ENCODE results near the gene TRAF3IP1.

The TRAF3IP1 gene

DNA sequence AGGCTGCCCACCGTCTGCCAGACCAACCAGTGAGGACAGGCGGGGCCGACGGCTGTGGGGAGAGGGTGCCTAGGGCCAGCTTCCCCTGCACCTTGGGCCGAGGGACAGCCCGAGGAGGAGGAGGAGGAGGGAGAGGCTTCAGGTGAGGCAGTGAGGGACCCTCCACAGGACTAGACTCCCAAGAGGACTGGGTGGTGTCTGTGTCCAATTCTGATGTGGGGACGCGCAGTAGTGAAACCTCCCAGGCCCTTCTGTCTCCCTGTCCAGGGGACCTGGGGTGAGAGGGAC lies 86.6 kb downstream of the TRAF3IP1 start:
- H3K36me3 Mint-ChIP-seq (ENCODE audit: low read depth): no peaks in the 10 kb centered on the region
- H3K9me3 Mint-ChIP-seq: no peaks in the 10 kb centered on the region
- no peaks in the 10 kb centered on the region for H3K4me1 Mint-ChIP-seq (ENCODE audit: low read depth)
- no peak overlapping the region for H3K27ac Mint-ChIP-seq
- H3K4me3 Mint-ChIP-seq: no peak overlapping the region
- no peaks in the 10 kb centered on the region for H3K27me3 Mint-ChIP-seq

DNA sequence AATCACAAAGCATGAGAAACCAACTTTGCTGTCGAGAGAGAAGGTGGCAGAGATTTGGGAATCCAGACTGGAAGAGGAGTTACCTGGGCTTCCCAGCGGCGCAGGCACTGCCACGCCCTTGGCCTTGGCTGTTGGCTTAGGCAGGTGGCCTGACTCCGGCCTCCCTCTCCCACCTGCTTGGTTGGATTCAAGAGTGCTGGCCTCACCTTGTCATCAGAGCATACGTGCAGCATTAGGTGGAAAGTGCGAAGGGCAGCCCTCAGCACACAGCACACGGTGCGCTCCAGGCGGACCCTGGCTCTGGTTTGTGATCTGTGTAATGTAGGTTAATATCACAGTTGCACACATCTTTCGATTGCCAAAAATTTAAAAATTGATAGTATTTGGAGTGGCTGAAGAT lies 87.2 kb downstream of the TRAF3IP1 start:
- Mint-ChIP-seq H3K9me3 (no peaks in the 10 kb centered on the region), H3K36me3 (ENCODE audit: low read depth) (no peaks in the 10 kb centered on the region), H3K4me3 (no peak overlapping the region), H3K27me3 (no peaks in the 10 kb centered on the region), H3K27ac (no peak overlapping the region), H3K4me1 (ENCODE audit: low read depth) (no peaks in the 10 kb centered on the region)

DNA sequence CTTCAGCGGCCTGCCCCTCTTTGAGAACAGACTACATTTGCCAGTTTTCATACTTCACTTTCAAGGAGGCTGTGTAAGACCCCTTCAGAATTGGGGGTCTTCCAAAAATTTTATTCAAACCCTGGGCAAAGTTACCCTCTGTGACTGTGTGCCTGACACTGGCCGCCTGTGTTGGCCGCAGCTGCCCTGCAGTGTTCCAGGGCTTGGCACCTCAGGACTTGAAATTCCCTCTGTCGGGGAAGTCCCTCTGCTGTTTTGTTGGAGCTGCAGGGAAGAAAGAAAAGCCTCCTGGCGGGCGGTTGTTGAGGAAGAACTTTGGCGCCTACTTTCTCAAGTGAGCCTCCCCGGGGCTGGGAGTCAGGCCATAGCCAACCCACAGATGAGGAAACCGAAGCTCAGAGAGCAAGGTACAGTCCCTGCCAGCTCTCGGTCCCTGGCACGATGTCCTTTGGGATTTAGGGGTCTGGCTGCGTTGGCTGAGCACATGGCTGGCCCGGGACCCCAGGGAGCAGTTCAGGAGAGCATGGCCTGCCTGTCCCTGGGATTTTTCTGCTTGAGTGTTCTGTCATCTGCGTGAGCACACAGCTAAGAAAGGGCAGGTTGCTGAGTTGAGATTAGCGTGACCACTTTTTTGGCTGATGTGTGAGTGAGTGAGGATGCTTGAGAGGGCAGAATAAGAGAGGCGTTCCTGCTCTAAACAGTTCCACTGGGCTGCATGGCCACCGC lies 88.5 kb downstream of the TRAF3IP1 start:
- H3K4me1 Mint-ChIP-seq (ENCODE audit: low read depth): no peaks in the 10 kb centered on the region
- H3K9me3 Mint-ChIP-seq: no peaks in the 10 kb centered on the region
- no peaks in the 10 kb centered on the region for H3K27me3 Mint-ChIP-seq
- no peak overlapping the region for H3K27ac Mint-ChIP-seq
- no peak overlapping the region for H3K4me3 Mint-ChIP-seq
- no peaks in the 10 kb centered on the region for H3K36me3 Mint-ChIP-seq (ENCODE audit: low read depth)

DNA sequence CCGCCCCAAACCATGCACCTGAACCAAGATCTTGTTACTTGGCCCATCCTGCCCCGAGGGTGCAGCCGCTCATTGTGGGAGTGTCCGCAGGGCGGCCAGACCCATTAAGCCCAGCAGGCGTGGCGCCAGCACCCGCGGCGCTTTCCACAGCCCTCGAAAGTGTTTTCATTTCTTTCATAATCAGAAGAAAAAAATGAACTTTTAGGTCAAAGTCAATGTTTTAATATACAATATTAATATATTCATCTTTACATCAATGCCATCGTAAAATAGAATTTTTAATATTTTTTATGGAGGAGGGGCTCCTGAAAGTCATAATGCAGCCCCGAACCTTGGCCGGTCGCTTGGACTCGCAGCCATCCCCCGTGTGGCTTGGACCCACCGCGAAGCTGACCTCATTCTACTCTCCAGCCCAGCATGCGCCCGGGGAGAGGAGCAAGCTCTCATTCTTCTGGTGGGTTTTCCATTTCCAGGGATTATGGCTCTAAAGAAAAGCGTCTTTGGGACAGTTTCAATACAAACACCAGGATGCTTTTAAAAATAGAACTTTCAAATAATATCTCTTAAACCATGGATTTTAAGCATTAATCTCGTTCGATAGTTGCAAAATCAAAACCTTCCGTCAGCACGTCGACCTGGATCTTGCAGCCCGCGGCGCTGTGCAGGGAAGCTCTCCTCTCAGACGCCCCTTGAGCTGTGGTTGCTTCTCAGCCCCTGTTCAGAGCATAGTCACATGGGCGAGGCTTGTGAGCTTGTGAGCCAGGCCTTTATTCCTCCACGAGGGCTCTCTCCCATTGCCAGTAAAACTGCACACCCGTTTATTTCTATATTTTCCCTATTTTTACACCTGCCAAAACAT lies 89.3 kb downstream of the TRAF3IP1 start:
- Mint-ChIP-seq H3K4me3 (no peak overlapping the region), H3K9me3 (no peaks in the 10 kb centered on the region), H3K36me3 (ENCODE audit: low read depth) (no peaks in the 10 kb centered on the region), H3K4me1 (ENCODE audit: low read depth) (peaks cover 2% of the 10 kb centered on the region), H3K27ac (no peak overlapping the region), H3K27me3 (no peaks in the 10 kb centered on the region)

DNA sequence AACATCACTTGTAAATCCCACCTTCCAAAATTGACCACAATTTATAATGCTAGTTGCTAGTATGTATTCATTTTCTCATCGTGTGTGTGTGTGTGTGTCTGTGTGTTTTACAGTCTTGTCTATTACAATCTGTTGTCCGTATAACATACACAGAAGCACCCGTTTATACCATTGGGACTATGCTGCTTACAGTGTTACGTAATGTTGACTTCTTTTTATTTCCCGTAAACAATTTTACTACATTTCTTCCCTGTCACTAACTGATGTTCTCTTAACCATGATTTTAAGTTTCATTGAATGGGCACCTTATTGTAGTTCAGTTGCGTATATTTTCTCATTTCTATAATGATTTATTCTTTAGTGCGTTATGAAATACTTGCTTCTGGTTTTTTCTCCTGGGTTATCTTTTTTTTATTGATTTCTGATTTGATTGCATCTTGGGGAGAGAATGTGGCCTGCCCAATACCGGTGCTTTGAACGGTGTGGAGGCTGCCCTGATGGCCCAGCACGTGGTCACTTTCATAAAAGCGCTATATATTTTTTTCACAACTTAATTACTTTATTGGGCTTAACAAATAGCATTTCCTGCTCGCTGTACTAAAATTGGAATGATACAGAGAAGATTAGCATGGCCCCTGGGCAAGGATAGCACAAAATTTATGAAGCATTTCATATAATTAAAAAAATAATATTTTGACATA lies 91.9 kb downstream of the TRAF3IP1 start:
- H3K27me3 Mint-ChIP-seq: no peaks in the 10 kb centered on the region
- H3K4me3 Mint-ChIP-seq: no peak overlapping the region
- peaks cover 8% of the 10 kb centered on the region for H3K4me1 Mint-ChIP-seq (ENCODE audit: low read depth)
- H3K9me3 Mint-ChIP-seq: peaks cover 10% of the 10 kb centered on the region
- H3K27ac Mint-ChIP-seq: no peak overlapping the region
- peaks cover 13% of the 10 kb centered on the region for H3K36me3 Mint-ChIP-seq (ENCODE audit: low read depth)

DNA sequence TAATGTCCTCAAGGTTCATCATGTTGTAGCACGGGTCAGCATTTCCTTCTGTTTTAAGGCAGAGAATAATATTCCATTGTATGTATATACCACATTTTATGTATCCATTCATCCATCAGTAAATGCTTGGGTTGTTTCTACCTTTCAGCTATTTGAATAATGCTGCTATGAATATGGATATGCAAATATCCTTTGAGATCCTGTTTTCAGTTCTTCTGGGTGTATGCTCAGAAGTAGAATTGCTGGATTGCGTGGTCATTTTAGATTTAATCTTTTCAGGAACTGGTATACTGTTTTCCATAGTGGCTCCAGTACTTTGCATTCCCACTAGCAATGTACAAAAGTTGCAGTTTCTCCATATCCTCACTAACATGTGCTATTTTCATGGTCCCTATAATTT lies 93.0 kb downstream of the TRAF3IP1 start:
- Mint-ChIP-seq H3K4me3 (no peak overlapping the region), H3K27ac (no peak overlapping the region), H3K27me3 (no peaks in the 10 kb centered on the region), H3K4me1 (ENCODE audit: low read depth) (peaks cover 8% of the 10 kb centered on the region), H3K9me3 (peaks cover 10% of the 10 kb centered on the region), H3K36me3 (ENCODE audit: low read depth) (peaks cover 13% of the 10 kb centered on the region)

DNA sequence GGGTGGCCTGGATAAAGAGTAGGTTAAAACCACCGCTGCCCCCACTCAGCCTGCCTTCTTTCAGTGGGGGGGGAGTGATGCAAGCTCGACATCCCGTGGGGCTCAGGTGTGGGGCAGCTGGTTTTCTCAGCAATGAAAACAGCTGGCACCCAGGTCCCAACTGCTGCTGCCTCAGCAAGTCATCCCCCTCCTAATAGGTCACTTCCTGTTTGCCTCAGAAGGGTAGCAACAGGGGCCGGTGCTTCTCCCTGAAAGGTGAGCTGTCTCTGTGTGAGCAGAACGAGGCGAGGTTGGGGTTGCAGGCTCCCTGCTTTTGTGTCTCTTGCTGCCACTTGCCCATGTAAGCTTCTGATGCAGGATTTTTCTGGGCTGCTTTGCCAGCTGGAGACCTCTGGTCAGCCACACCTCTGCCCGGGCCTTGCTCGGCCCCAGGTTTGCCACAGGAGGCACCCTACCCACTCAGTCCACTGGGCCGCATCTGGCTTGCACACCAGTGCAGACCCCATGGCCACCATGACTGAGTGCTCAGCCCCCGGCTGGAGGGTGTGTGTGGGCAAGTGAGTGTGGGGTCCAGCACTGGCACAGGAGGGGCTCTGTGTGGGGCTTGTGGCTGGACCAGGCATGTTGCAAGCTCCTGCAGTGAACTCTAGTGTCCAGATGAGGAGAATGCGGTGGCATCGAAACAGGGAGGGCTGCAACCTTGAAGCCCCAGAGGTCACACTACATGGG lies 94.9 kb downstream of the TRAF3IP1 start:
- peaks cover 10% of the 10 kb centered on the region for H3K9me3 Mint-ChIP-seq
- peaks cover 8% of the 10 kb centered on the region for H3K4me1 Mint-ChIP-seq (ENCODE audit: low read depth)
- H3K36me3 Mint-ChIP-seq (ENCODE audit: low read depth): peaks cover 13% of the 10 kb centered on the region
- H3K27me3 Mint-ChIP-seq: no peaks in the 10 kb centered on the region
- H3K4me3 Mint-ChIP-seq: no peak overlapping the region
- H3K27ac Mint-ChIP-seq: no peak overlapping the region

DNA sequence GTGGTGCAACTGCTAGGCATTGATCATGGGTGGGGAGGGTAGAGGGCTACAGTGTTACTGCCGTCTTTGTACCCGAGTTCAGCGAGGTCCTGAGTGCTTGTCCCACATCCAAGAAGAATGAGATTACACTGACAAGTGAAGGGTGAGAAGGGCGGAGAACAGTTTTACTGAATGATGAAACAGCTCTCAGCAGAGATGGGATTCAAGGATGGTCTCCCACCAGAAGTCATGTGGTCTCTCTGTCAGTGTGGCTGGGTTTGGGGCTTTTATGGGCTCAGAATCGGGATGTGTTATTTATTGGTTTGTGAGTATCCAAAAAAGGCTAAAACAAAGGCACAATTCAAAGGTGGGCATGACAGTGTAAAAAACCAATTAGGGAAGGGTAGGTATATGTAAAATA lies 95.6 kb downstream of the TRAF3IP1 start:
- Mint-ChIP-seq H3K9me3 (peaks cover 10% of the 10 kb centered on the region), H3K4me1 (ENCODE audit: low read depth) (peaks cover 8% of the 10 kb centered on the region), H3K27me3 (no peaks in the 10 kb centered on the region), H3K4me3 (no peak overlapping the region), H3K27ac (no peak overlapping the region), H3K36me3 (ENCODE audit: low read depth) (peaks cover 13% of the 10 kb centered on the region)

DNA sequence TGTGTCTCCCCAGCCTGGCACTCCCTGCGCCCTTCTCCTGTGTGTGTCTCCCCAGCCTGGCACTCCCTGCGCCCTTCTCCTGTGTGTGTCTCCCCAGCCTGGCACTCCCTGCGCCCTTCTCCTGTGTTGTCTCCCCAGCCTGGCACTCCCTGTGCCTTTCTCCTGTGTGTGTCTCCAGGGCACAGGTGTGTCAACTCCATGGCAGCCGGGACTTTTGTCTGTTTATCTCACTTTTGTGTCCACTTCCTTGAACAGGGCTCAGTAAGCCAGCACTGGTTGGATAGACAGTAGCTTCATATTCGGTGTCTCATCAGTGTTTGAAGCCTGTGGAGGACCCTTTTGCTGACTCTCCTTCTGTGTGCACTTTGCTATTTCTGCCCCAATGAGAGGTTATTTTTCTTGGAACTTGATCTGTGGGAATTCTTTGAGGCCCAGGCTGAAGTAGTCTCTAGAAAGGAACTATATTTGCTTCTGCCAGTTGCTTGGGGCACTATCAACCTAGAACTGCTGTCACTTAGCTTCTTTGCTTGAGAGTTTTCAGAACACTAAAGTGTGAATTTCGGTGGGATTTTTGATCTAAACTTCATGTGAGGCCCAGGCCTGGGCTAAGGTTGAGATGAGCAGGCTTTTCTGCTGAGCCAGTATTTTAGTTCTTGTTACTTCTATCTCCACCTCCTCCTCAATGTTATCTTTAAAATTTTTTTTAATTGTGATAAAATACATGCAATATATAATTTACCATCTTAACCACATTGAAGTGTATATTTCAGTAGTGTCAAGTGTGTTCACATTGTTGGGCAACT lies 98.1 kb downstream of the TRAF3IP1 start:
- Mint-ChIP-seq H3K36me3 (ENCODE audit: low read depth) (peaks cover 13% of the 10 kb centered on the region), H3K27me3 (no peaks in the 10 kb centered on the region), H3K27ac (no peak overlapping the region), H3K4me3 (no peak overlapping the region), H3K9me3 (peaks cover 10% of the 10 kb centered on the region), H3K4me1 (ENCODE audit: low read depth) (peaks cover 8% of the 10 kb centered on the region)

DNA sequence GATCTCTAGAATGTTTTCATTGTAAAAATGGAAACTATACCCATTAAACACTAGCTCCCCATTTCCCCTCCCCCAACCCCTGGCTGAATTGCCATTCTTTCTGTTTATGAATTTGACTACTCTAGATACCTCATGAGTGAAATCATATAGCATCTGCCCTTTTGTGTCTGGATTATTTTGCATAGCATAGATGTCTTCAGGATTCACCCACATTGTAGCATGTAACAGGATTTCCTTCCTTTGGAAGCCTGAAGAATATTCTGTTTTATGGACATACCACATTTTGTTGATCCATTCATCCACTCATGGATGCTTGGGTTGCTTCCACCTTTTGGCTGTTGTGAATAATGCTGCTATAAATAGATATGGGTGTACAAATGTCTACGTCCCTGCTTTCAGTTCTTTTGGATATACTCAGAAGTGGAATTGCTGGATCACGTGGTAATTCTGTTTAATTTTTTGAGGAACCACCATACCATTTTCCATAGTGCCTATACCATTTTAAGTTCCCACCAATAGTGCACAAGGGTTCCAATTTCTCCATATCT lies 98.8 kb downstream of the TRAF3IP1 start:
- H3K9me3 Mint-ChIP-seq: peaks cover 10% of the 10 kb centered on the region
- H3K4me1 Mint-ChIP-seq (ENCODE audit: low read depth): peaks cover 8% of the 10 kb centered on the region
- H3K36me3 Mint-ChIP-seq (ENCODE audit: low read depth): peaks cover 13% of the 10 kb centered on the region
- no peak overlapping the region for H3K4me3 Mint-ChIP-seq
- H3K27me3 Mint-ChIP-seq: no peaks in the 10 kb centered on the region
- no peak overlapping the region for H3K27ac Mint-ChIP-seq

DNA sequence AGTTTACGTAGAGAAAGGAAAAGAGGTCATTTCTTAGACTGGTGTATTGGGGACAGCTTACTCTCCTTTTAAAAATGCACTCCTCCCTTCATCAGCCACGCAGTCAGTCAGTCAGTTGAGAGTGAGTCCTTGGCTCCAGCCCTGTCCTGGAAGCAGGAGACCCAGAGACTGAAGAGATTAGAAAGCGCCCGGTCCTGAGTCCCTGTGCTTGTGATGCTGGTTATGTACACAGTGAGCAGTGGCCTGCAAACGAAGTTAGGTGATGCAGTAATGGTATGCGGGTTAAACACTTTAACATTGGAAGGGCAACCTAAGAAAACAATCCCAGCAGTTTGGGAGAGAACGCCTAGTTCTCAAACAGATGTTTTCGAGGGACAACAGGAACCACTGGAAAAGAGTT lies 100.1 kb downstream of the TRAF3IP1 start:
- H3K27me3 Mint-ChIP-seq: no peaks in the 10 kb centered on the region
- H3K4me3 Mint-ChIP-seq: no peak overlapping the region
- peaks cover 10% of the 10 kb centered on the region for H3K9me3 Mint-ChIP-seq
- peaks cover 3% of the 10 kb centered on the region for H3K4me1 Mint-ChIP-seq (ENCODE audit: low read depth)
- no peak overlapping the region for H3K27ac Mint-ChIP-seq
- peaks cover 11% of the 10 kb centered on the region for H3K36me3 Mint-ChIP-seq (ENCODE audit: low read depth)

DNA sequence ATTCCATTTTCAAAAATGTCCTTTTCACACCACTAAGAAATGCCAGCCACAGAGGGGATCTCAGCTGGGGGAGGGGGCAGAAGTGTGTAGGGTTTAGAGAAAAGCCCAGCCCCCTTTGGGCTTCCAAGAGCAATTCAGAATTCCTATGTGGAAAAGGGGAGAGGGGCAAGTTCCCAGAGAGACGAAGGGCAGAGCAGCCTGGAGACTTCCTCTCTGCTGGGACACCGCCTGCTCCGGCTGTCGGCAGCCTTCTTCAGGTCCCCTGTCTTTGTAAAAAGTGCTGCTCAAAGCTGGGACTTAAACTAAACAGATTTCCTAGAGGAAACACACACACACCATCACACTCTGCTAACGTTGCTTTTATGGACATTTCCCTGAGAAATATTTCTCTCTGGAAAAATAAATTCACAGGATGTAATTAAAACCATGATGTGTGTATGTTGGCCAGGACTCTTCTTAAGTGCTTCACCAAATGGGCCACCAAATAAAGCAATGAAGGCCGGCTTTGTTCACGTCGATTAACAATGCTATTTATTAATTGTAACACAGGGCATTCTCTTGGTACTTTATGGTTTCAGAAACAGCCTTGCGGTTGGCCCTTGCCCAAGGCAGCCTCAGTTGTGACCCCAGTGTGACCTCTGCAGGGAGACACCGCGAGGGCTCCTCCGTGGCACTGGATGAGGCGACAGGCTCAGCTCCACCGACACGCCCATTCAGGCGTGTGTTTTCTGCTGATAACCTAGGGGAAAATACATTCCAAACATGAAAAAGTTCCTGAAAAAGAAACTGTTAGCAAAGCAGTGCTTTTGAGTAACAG lies 100.8 kb downstream of the TRAF3IP1 start:
- Mint-ChIP-seq H3K36me3 (ENCODE audit: low read depth) (peaks cover 4% of the 10 kb centered on the region), H3K4me3 (no peak overlapping the region), H3K9me3 (peaks cover 6% of the 10 kb centered on the region), H3K27me3 (no peaks in the 10 kb centered on the region), H3K27ac (no peak overlapping the region), H3K4me1 (ENCODE audit: low read depth) (peaks cover 4% of the 10 kb centered on the region)

DNA sequence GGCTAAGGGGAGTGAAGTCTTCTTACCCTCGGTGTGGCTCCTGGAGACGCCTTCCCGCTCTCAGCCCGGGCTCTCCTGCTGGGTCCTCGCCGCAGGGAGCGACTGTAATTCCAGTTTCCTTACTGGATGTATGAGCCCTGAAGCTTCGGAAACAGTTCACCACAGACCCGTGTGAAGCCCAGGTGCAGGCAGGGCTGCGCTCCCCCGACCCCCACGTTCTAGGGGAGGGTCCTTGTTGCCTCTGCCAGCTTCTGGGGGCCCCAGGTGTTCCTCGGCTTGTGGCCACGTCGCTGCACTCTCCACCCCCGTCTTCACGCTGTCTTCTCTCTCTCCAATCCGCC lies 101.3 kb downstream of the TRAF3IP1 start:
- no peaks in the 10 kb centered on the region for H3K27me3 Mint-ChIP-seq

More for the DNA sequence above, 101.3 kb downstream of the TRAF3IP1 start:
- no peaks in the 10 kb centered on the region for H3K9me3 Mint-ChIP-seq
- H3K4me3 Mint-ChIP-seq: no peak overlapping the region
- no peak overlapping the region for H3K27ac Mint-ChIP-seq
- H3K36me3 Mint-ChIP-seq (ENCODE audit: low read depth): no peaks in the 10 kb centered on the region
- H3K4me1 Mint-ChIP-seq (ENCODE audit: low read depth): peaks cover 7% of the 10 kb centered on the region
